Parathyroid adenoma (tissue), 2 donors: ENCODE results near the gene PDE7B.

Experiments
- H2AFZ ChIP-seq: fragments of 300-600 bp; sonication (generic); one replicate; pipeline ENCODE4 v1.7.0; 2017; ENCODE audit warnings: antibody characterized with exemption, mild to moderate bottlenecking
- H3K27ac ChIP-seq: fragments of 300-600 bp; sonication (generic); one replicate; pipeline ENCODE4 v1.7.0; 2017
- H3K27me3 ChIP-seq: fragments of 300-600 bp; sonication (generic); one replicate; pipeline ENCODE4 v1.7.0; 2017; ENCODE audit warnings: low read length; ENCODE audit not compliant: control insufficient read depth, insufficient read depth
- H3K36me3 ChIP-seq: fragments of 300-600 bp; sonication (generic); one replicate; pipeline ENCODE4 v1.7.0; 2017; ENCODE audit warnings: low read length; ENCODE audit not compliant: control insufficient read depth, insufficient read depth
- H3K4me1 ChIP-seq: fragments of 300-600 bp; sonication (generic); one replicate; pipeline ENCODE4 v1.7.0; 2017; ENCODE audit warnings: control low read depth
- H3K4me2 ChIP-seq: fragments of 300-600 bp; sonication (generic); one replicate; pipeline ENCODE4 v1.7.0; 2017; ENCODE audit warnings: low read length
- H3K4me3 ChIP-seq: fragments of 300-600 bp; sonication (generic); one replicate; pipeline ENCODE4 v1.7.0; 2017; ENCODE audit warnings: low read depth, low read length
- H3K79me2 ChIP-seq: fragments of 300-600 bp; sonication (generic); one replicate; pipeline ENCODE4 v1.7.0; 2017; ENCODE audit warnings: control low read depth
- H3K9ac ChIP-seq: fragments of 300-600 bp; sonication (generic); one replicate; pipeline ENCODE4 v1.7.0; 2017; ENCODE audit warnings: mild to moderate bottlenecking
- H3K9me3 ChIP-seq: fragments of 300-600 bp; sonication (generic); one replicate; pipeline ENCODE4 v1.7.0; 2017; ENCODE audit warnings: low read length; ENCODE audit not compliant: control insufficient read depth
- CTCF ChIP-seq: fragments of 300-600 bp; sonication (generic); IDR thresholded peaks from one replicate; pipeline ENCODE4 v1.7.0; 2017; ENCODE audit warnings: antibody characterized with exemption, mild to moderate bottlenecking
- donor health status: primary hyperparathyroidism.

Gene PDE7B

GRCh38 chr6:135851442-135852271 is at the start of gene PDE7B:
TSS of gene PDE7B (plus strand) at chr6:135851701.
- no peak within 1 kb of the TSS for H3K9ac ChIP-seq

GRCh38 chr6:135801755-135802465 is 49.6 kb upstream of the PDE7B start:
- Histone ChIP-seq H3K36me3 (no peaks in the 10 kb centered on the region), H2AFZ (no peak overlapping the region), H3K4me3 (no peak overlapping the region), H3K27me3 (no peaks in the 10 kb centered on the region), H3K27ac (no peak overlapping the region), H3K4me2 (no peak overlapping the region), H3K9me3 (peaks cover 8% of the 10 kb centered on the region), H3K9ac (no peak overlapping the region), H3K79me2 (no peaks in the 10 kb centered on the region), H3K4me1 (no peaks in the 10 kb centered on the region)
- no peak for TF ChIP-seq CTCF

More at GRCh38 chr6:135851442-135852271, at the start of gene PDE7B:
- no peaks in the 10 kb centered on the region for H3K79me2 ChIP-seq
- H3K4me3 ChIP-seq = peak within 1 kb of the TSS; percentile 33
- H3K9me3 ChIP-seq = no peaks in the 10 kb centered on the region
- no peak within 1 kb of the TSS for H3K27ac ChIP-seq
- H3K4me2 ChIP-seq = peak within 1 kb of the TSS; percentile 6
- no peaks in the 10 kb centered on the region for H3K4me1 ChIP-seq
- no peaks in the 10 kb centered on the region for H3K27me3 ChIP-seq
- no peaks in the 10 kb centered on the region for H3K36me3 ChIP-seq
- H2AFZ ChIP-seq = no peak within 1 kb of the TSS
- TF ChIP-seq CTCF = no peak

GRCh38 chr6:135810486-135810885 is 41.0 kb upstream of the PDE7B start:
- Histone ChIP-seq H3K4me1 (no peaks in the 10 kb centered on the region), H3K27ac (no peak overlapping the region), H3K79me2 (no peaks in the 10 kb centered on the region), H3K36me3 (no peaks in the 10 kb centered on the region), H3K4me3 (no peak overlapping the region), H3K9me3 (no peaks in the 10 kb centered on the region), H3K27me3 (no peaks in the 10 kb centered on the region), H2AFZ (no peak overlapping the region), H3K4me2 (no peak overlapping the region), H3K9ac (no peak overlapping the region)
- no peak for TF ChIP-seq CTCF

GRCh38 chr6:135811170-135811569 is 40.3 kb upstream of the PDE7B start:
- H3K27me3 ChIP-seq = no peaks in the 10 kb centered on the region
- H3K36me3 ChIP-seq = no peaks in the 10 kb centered on the region
- no peaks in the 10 kb centered on the region for H3K4me1 ChIP-seq
- H3K4me2 ChIP-seq = no peak overlapping the region
- no peaks in the 10 kb centered on the region for H3K79me2 ChIP-seq
- TF ChIP-seq CTCF = no peak
- no peak overlapping the region for H3K4me3 ChIP-seq
- no peak overlapping the region for H2AFZ ChIP-seq
- no peaks in the 10 kb centered on the region for H3K9me3 ChIP-seq
- no peak overlapping the region for H3K9ac ChIP-seq
- no peak overlapping the region for H3K27ac ChIP-seq
